ENCODE results near the gene GDPGP1.

DNA sequence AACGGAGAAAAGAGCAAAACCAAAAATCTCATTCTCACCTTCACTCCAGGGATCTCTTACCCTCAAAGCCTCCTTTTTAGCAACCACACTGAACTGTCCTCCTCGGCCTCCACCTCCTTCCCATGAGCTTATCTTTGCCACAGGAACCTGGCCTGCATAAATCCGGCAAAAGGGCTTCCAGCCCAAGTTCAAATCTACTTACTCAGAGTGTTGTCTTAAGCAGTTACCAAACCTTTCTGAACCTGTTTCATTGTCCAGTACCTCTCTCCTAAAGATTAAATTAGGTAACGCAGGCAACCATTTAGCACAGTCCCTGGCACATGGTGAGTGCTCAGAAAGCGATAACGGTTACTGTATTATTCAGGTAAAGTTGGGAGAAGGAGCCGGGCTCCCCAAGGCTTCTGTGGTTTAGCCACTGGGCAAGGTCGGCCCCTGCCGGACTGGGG lies 1.0 kb upstream of the GDPGP1 start:
- TF ChIP-seq EZH2 (IDR thresholded peaks at IDR 0.05) (no peak), POLR2AphosphoS5 (IDR thresholded peaks at IDR 0.05; ENCODE audit: borderline replicate concordance, low read depth, low read length) (no peak), FOXP2 (optimal IDR thresholded peaks at IDR 0.05; ENCODE audit: control extremely low read depth, extremely low read length, insufficient read depth) (no peak)
